Breast epithelium (tissue), 4 donors: Measurements from ENCODE around the gene FABP1. TPM values are rescaled to one million over a fixed set of nuclear protein-coding genes. Genes with fewer than 3 reads are reported as not detected.

Experiments used
- DNase-seq, 2 donors: peaks; one replicate each; pipeline ENCODE4 v3.0.0-alpha.2; 2019; ENCODE audit warnings: low spot score in 2 of 2
- H3K27ac ChIP-seq, 2 donors: fragments of 200-600 bp; sonication (generic) in 1 of 2; one replicate each; pipeline ENCODE4 v1.5.1; 2016 to 2019; ENCODE audit warnings: mild to moderate bottlenecking in 1 of 2
- H3K27me3 ChIP-seq, 2 donors: fragments of 200-600 bp; sonication (generic) in 1 of 2; one replicate each; pipeline versions ENCODE4 v1.5.1 to v1.6.0; 2017 to 2019; ENCODE audit warnings: control low read depth in 1 of 2, mild to moderate bottlenecking in 1 of 2
- H3K36me3 ChIP-seq: fragments of 200-600 bp; one replicate; pipeline ENCODE4 v1.5.1; 2019
- H3K4me1 ChIP-seq, 2 donors: fragments of 200-600 bp; sonication (generic); one replicate each; pipeline ENCODE4 v1.5.1; 2016 to 2019; ENCODE audit warnings: control low read depth in 1 of 2
- H3K4me3 ChIP-seq, 3 donors: fragments of 200-600 bp; sonication (generic); 1 replicate in 2 of 3; 2 replicates in 1 of 3; pipeline ENCODE4 v1.5.1; 2016 to 2019; ENCODE audit warnings: mild to moderate bottlenecking in 3 of 3, moderate library complexity in 2 of 3
- H3K9me3 ChIP-seq, 2 donors: fragments of 200-600 bp; sonication (generic) in 1 of 2; one replicate each; pipeline ENCODE4 v1.5.1; 2016 to 2019; ENCODE audit warnings: control low read depth in 1 of 2
- CTCF ChIP-seq, 3 donors: fragments of 450-650 bp; IDR thresholded peaks; one replicate each; pipeline ENCODE4 v1.5.1; 2016 to 2017; ENCODE audit warnings: antibody characterized with exemption in 3 of 3, mild to moderate bottlenecking in 3 of 3, moderate library complexity in 3 of 3
- POLR2A ChIP-seq: fragments of 450-650 bp; IDR thresholded peaks from one replicate; pipeline ENCODE4 v1.6.1; 2016; ENCODE audit warnings: antibody characterized with exemption, mild to moderate bottlenecking, moderate library complexity
- POLR2AphosphoS5 ChIP-seq, 3 donors: sonication (generic); formaldehyde crosslinking; IDR thresholded peaks; one replicate each; pipeline ENCODE4 v1.6.1; 2017; ENCODE audit warnings: antibody characterized with exemption in 3 of 3
- intact Hi-C: fragments of 100-400 bp; cut with DNase I; formaldehyde crosslinking; loops from one replicate; pipeline ENCODE4 v1.15.1; 2023; ENCODE audit warnings: low total_unique reads
- total RNA-seq, 3 donors: library from RNA; depleted of rRNA; stranded (reverse); fragments of >200 nt; gene quantifications; one replicate each; pipeline ENCODE4 v1.1.0, GENCODE V29; 2016

FABP1 gene
- total RNA-seq, 3 donors from 2014 or later, result 20.0 TPM; not detected in 2

DNA sequence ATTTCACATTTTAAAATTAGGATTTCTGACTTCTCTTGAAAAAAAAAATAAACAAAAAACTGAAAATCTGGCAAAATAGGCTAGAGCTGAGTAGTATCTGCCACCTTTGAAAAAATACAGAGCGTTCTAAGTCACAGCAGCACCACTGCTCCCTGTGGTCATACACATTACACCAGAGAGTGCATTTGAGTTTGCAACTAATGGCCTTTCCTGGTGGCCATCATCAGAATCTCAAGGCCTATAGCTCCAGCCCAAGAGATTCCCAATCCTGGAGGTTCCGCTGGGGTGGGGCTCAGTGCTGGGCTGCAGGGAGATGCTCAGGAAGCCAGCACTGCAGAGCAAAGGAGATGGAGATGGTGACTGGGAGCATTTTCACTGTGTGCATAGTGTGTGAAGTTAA, 42.8 kb downstream of the FABP1 start:
- peaks cover 4 to 10% of the 10 kb centered on the region in 2 donors for H3K4me1 ChIP-seq
- no peaks in the 10 kb centered on the region for H3K9me3 ChIP-seq
- H3K27me3 ChIP-seq, result no peaks in the 10 kb centered on the region
- DNase-seq, result no peak
- TF ChIP-seq POLR2AphosphoS5 (IDR thresholded peaks at IDR 0.05) (no peak), CTCF (IDR thresholded peaks at IDR 0.05) (no peak), POLR2A (no peak)
- H3K36me3 ChIP-seq, result no peaks in the 10 kb centered on the region
- intact Hi-C loops, result no loop called here
- no peak overlapping the region for H3K4me3 ChIP-seq
- H3K27ac ChIP-seq, result no peak overlapping the region

DNA sequence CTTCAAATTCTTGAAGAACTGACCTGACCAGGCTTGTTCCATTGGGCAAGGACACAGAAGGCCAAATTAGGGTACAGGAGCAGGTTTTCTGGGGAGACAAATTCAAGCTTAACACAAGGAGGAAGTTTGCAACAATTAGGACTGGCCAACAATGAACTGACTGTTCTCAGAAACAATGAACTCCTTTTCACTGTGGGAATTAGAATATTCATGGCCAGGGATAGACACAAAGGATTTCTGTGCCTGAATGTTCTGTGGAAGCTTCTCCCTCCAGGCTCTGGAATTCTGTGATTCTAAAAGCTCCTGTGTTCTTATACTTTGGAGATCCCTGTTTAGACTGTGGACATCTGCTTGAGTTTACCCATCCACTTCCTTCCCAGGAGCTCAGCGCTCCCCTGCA, 45.1 kb downstream of the FABP1 start:
- H3K4me1 ChIP-seq, result peaks cover 4 to 10% of the 10 kb centered on the region in 2 donors
- H3K36me3 ChIP-seq, result no peaks in the 10 kb centered on the region
- H3K27ac ChIP-seq, result peak overlapping the region; percentile 90 to 94
- H3K9me3 ChIP-seq, result no peaks in the 10 kb centered on the region
- DNase-seq, result peak in 1 of 2 donors; percentile 40
- H3K4me3 ChIP-seq, result no peak overlapping the region
- H3K27me3 ChIP-seq, result no peaks in the 10 kb centered on the region
- intact Hi-C loops, result no loop called here
- TF ChIP-seq POLR2AphosphoS5 (IDR thresholded peaks at IDR 0.05) (peak in 1 of 3 donors; percentile 37), CTCF (IDR thresholded peaks at IDR 0.05) (no peak)

- Histone ChIP-seq H3K27me3 (no peaks in the 10 kb centered on the region), H3K36me3 (no peaks in the 10 kb centered on the region), H3K4me3 (no peak overlapping the region), H3K4me1 (peaks cover 4 to 10% of the 10 kb centered on the region in 2 donors), H3K9me3 (no peaks in the 10 kb centered on the region), H3K27ac (peak overlapping the region; percentile 90 to 94)
- TF ChIP-seq POLR2AphosphoS5 (IDR thresholded peaks at IDR 0.05) (no peak), CTCF (IDR thresholded peaks at IDR 0.05) (no peak), POLR2A (no peak)
- intact Hi-C loops, result no loop called here
- no peak for DNase-seq
Measured at GRCh38 chr2:88081924-88082608, 45.8 kb downstream of the FABP1 start.

- H3K27me3 ChIP-seq, result no peaks in the 10 kb centered on the region
- H3K4me1 ChIP-seq, result peaks cover 4 to 10% of the 10 kb centered on the region in 2 donors
- peak overlapping the region; percentile 56 to 90 for H3K27ac ChIP-seq
- no peaks in the 10 kb centered on the region for H3K36me3 ChIP-seq
- H3K4me3 ChIP-seq, result no peak overlapping the region
- intact Hi-C loops, result no loop called here
- no peak for TF ChIP-seq POLR2AphosphoS5 (IDR thresholded peaks at IDR 0.05)
- TF ChIP-seq POLR2A, result no peak
- no peak for TF ChIP-seq CTCF (IDR thresholded peaks at IDR 0.05)
- H3K9me3 ChIP-seq, result no peaks in the 10 kb centered on the region
- no peak for DNase-seq
Measured at GRCh38 chr2:88080545-88080944, 47.3 kb downstream of the FABP1 start.

DNA sequence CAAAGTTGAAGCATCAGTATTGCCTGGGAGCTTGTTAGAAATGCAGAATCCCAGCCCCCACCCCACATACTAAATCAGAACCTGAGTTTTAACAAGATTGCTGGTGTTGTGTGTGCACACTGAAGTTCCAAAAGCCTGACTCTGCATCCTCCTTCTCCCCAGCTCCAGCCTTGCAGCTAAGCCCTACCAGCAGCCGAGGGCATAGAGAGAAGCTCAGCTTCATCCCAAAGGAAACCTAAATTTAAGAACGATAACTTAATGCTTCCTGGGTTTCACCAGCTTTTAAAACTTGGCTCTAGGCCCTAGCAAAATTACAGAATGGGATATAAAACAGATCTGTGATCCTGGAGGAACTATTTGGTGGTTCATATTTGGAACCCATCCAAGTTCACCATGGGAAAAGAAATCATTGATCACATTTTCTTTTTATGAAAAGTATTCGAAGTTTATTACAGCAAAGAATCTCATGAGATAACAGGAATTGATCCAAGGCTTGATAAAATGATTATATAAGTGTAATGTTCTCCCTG, 49.2 kb downstream of the FABP1 start:
- no peak for TF ChIP-seq POLR2AphosphoS5 (IDR thresholded peaks at IDR 0.05)
- no peak for TF ChIP-seq CTCF (IDR thresholded peaks at IDR 0.05)
- TF ChIP-seq POLR2A, result no peak
- intact Hi-C loops, result no loop called here
- H3K36me3 ChIP-seq, result no peaks in the 10 kb centered on the region
- H3K4me3 ChIP-seq, result no peak overlapping the region
- no peaks in the 10 kb centered on the region for H3K27me3 ChIP-seq
- H3K27ac ChIP-seq, result peak overlapping the region; percentile 29 to 34
- H3K9me3 ChIP-seq, result no peaks in the 10 kb centered on the region
- no peak for DNase-seq
- H3K4me1 ChIP-seq, result peaks cover 4 to 10% of the 10 kb centered on the region in 2 donors
